ENCODE results near the gene PWP2.

Gene PWP2

GRCh38 chr21:44071359-44072104 lies 35.7 kb upstream of the PWP2 start:
- H2AFZ ChIP-seq (ENCODE audit: low read depth, low read length), result no peak overlapping the region
- no peak overlapping the region for H3K4me2 ChIP-seq (ENCODE audit: low read length, poor library complexity, severe bottlenecking)
- no peak overlapping the region for H4K91ac ChIP-seq (ENCODE audit: low read length)
- no peak overlapping the region for H2BK5ac ChIP-seq (ENCODE audit: low read depth, low read length, poor library complexity, severe bottlenecking)
- no peak overlapping the region for H4K8ac ChIP-seq (ENCODE audit: low read length)
- H3K4me3 ChIP-seq (ENCODE audit: insufficient read depth in 1 of 2, low read depth in 1 of 2, low read length in 2 of 2), result no peak overlapping the region
- H3K4ac ChIP-seq (ENCODE audit: low read depth in 1 of 2, low read length in 2 of 2), result no peak overlapping the region
- H3K23ac ChIP-seq (ENCODE audit: low read length in 2 of 2), result no peak overlapping the region
- DNase-seq, result no peak
- H3K9me3 ChIP-seq (ENCODE audit: control insufficient read depth, low read length), result no peaks in the 10 kb centered on the region
- H3K4me1 ChIP-seq (ENCODE audit: control insufficient read depth, insufficient read depth, low read depth, low read length), result peaks cover 3% of the 10 kb centered on the region
- H2BK15ac ChIP-seq (ENCODE audit: low read depth, poor library complexity, severe bottlenecking), result no peak overlapping the region
- H3K27ac ChIP-seq (ENCODE audit: low read length, poor library complexity, severe bottlenecking), result no peak overlapping the region
- peaks cover 46 to 62% of the 10 kb centered on the region in 2 experiments for H3K36me3 ChIP-seq (ENCODE audit: control insufficient read depth in 1 of 2, insufficient read depth in 2 of 2, low read depth in 1 of 2, low read length in 2 of 2)
- 89% methylated on average over 12 of the region's 15 CpGs for WGBS
- no peak overlapping the region for H3K14ac ChIP-seq (ENCODE audit: low read length in 2 of 2)
- peaks cover 49% of the 10 kb centered on the region for H3K79me1 ChIP-seq (replicated peaks; ENCODE audit: low read length, poor library complexity, severe bottlenecking)
- no peak overlapping the region for H2BK120ac ChIP-seq (ENCODE audit: low read depth, low read length)
- no peak overlapping the region for H3K18ac ChIP-seq (ENCODE audit: low read depth in 1 of 2, low read length in 2 of 2)
- H3K27me3 ChIP-seq (ENCODE audit: control insufficient read depth in 1 of 2, insufficient read depth in 1 of 2, low read length in 2 of 2), result no peaks in the 10 kb centered on the region
- H2AK5ac ChIP-seq (ENCODE audit: low read length, severe bottlenecking), result no peak overlapping the region
- no peak overlapping the region for H2BK12ac ChIP-seq (ENCODE audit: low read length in 2 of 2)
- H3K9ac ChIP-seq (ENCODE audit: low read length), result no peak overlapping the region

- H3K18ac ChIP-seq (ENCODE audit: low read depth in 1 of 2, low read length in 2 of 2), result no peak overlapping the region
- H3K27me3 ChIP-seq (ENCODE audit: control insufficient read depth in 1 of 2, insufficient read depth in 1 of 2, low read length in 2 of 2), result no peaks in the 10 kb centered on the region
- H3K9ac ChIP-seq (ENCODE audit: low read length), result no peak overlapping the region
- no peaks in the 10 kb centered on the region for H3K9me3 ChIP-seq (ENCODE audit: control insufficient read depth, low read length)
- no peak overlapping the region for H3K27ac ChIP-seq (ENCODE audit: low read length, poor library complexity, severe bottlenecking)
- H3K4me1 ChIP-seq (ENCODE audit: control insufficient read depth, insufficient read depth, low read depth, low read length), result peaks cover 2% of the 10 kb centered on the region
- no peak overlapping the region for H2BK5ac ChIP-seq (ENCODE audit: low read depth, low read length, poor library complexity, severe bottlenecking)
- WGBS, result 98% methylated on average over 15 of the region's 15 CpGs
- H3K23ac ChIP-seq (ENCODE audit: low read length in 2 of 2), result no peak overlapping the region
- no peak overlapping the region for H2BK120ac ChIP-seq (ENCODE audit: low read depth, low read length)
- H3K14ac ChIP-seq (ENCODE audit: low read length in 2 of 2), result no peak overlapping the region
- DNase-seq, result no peak
- H2BK12ac ChIP-seq (ENCODE audit: low read length in 2 of 2), result no peak overlapping the region
- peaks cover 48% of the 10 kb centered on the region for H3K79me1 ChIP-seq (replicated peaks; ENCODE audit: low read length, poor library complexity, severe bottlenecking)
- H4K8ac ChIP-seq (ENCODE audit: low read length), result no peak overlapping the region
- H2BK15ac ChIP-seq (ENCODE audit: low read depth, poor library complexity, severe bottlenecking), result no peak overlapping the region
- no peak overlapping the region for H3K4ac ChIP-seq (ENCODE audit: low read depth in 1 of 2, low read length in 2 of 2)
- H3K4me2 ChIP-seq (ENCODE audit: low read length, poor library complexity, severe bottlenecking), result no peak overlapping the region
- no peak overlapping the region for H4K91ac ChIP-seq (ENCODE audit: low read length)
- no peak overlapping the region for H2AK5ac ChIP-seq (ENCODE audit: low read length, severe bottlenecking)
- no peak overlapping the region for H2AFZ ChIP-seq (ENCODE audit: low read depth, low read length)
- no peak overlapping the region for H3K4me3 ChIP-seq (ENCODE audit: insufficient read depth in 1 of 2, low read depth in 1 of 2, low read length in 2 of 2)
- H3K36me3 ChIP-seq (ENCODE audit: control insufficient read depth in 1 of 2, insufficient read depth in 2 of 2, low read depth in 1 of 2, low read length in 2 of 2), result peaks cover 43 to 65% of the 10 kb centered on the region in 2 experiments
Observed at GRCh38 chr21:44072111-44072510, 35.1 kb upstream of the PWP2 start.

- Histone ChIP-seq H4K8ac (ENCODE audit: low read length) (no peak overlapping the region), H3K4me3 (ENCODE audit: insufficient read depth in 1 of 2, low read depth in 1 of 2, low read length in 2 of 2) (no peak overlapping the region), H3K14ac (ENCODE audit: low read length in 2 of 2) (no peak overlapping the region), H4K91ac (ENCODE audit: low read length) (no peak overlapping the region), H3K9me3 (ENCODE audit: control insufficient read depth, low read length) (no peaks in the 10 kb centered on the region), H3K79me1 (replicated peaks; ENCODE audit: low read length, poor library complexity, severe bottlenecking) (peaks cover 44% of the 10 kb centered on the region), H3K27ac (ENCODE audit: low read length, poor library complexity, severe bottlenecking) (no peak overlapping the region), H2BK5ac (ENCODE audit: low read depth, low read length, poor library complexity, severe bottlenecking) (no peak overlapping the region), H2BK15ac (ENCODE audit: low read depth, poor library complexity, severe bottlenecking) (no peak overlapping the region), H2BK12ac (ENCODE audit: low read length in 2 of 2) (no peak overlapping the region), H3K18ac (ENCODE audit: low read depth in 1 of 2, low read length in 2 of 2) (no peak overlapping the region), H2BK120ac (ENCODE audit: low read depth, low read length) (no peak overlapping the region), H3K9ac (ENCODE audit: low read length) (no peak overlapping the region), H3K4ac (ENCODE audit: low read depth in 1 of 2, low read length in 2 of 2) (no peak overlapping the region), H2AFZ (ENCODE audit: low read depth, low read length) (no peak overlapping the region), H3K4me1 (ENCODE audit: control insufficient read depth, insufficient read depth, low read depth, low read length) (peaks cover 1% of the 10 kb centered on the region), H3K27me3 (ENCODE audit: control insufficient read depth in 1 of 2, insufficient read depth in 1 of 2, low read length in 2 of 2) (no peaks in the 10 kb centered on the region), H3K4me2 (ENCODE audit: low read length, poor library complexity, severe bottlenecking) (no peak overlapping the region), H2AK5ac (ENCODE audit: low read length, severe bottlenecking) (no peak overlapping the region), H3K36me3 (ENCODE audit: control insufficient read depth in 1 of 2, insufficient read depth in 2 of 2, low read depth in 1 of 2, low read length in 2 of 2) (peaks cover 50 to 81% of the 10 kb centered on the region in 2 experiments), H3K23ac (ENCODE audit: low read length in 2 of 2) (no peak overlapping the region)
- 97% methylated on average over 11 of the region's 11 CpGs for WGBS
- no peak for DNase-seq
Observed at GRCh38 chr21:44074315-44074958, 32.8 kb upstream of the PWP2 start.

- no peak overlapping the region for H3K18ac ChIP-seq (ENCODE audit: low read depth in 1 of 2, low read length in 2 of 2)
- H2BK12ac ChIP-seq (ENCODE audit: low read length in 2 of 2), result no peak overlapping the region
- H3K9ac ChIP-seq (ENCODE audit: low read length), result no peak overlapping the region
- H3K9me3 ChIP-seq (ENCODE audit: control insufficient read depth, low read length), result no peaks in the 10 kb centered on the region
- no peak overlapping the region for H2BK15ac ChIP-seq (ENCODE audit: low read depth, poor library complexity, severe bottlenecking)
- H3K27ac ChIP-seq (ENCODE audit: low read length, poor library complexity, severe bottlenecking), result no peak overlapping the region
- H3K36me3 ChIP-seq (ENCODE audit: control insufficient read depth in 1 of 2, insufficient read depth in 2 of 2, low read depth in 1 of 2, low read length in 2 of 2), result peaks cover 54 to 82% of the 10 kb centered on the region in 2 experiments
- 99% methylated on average over 4 of the region's 5 CpGs for WGBS
- no peak overlapping the region for H3K23ac ChIP-seq (ENCODE audit: low read length in 2 of 2)
- H2BK5ac ChIP-seq (ENCODE audit: low read depth, low read length, poor library complexity, severe bottlenecking), result no peak overlapping the region
- no peak overlapping the region for H3K14ac ChIP-seq (ENCODE audit: low read length in 2 of 2)
- H3K79me1 ChIP-seq (replicated peaks; ENCODE audit: low read length, poor library complexity, severe bottlenecking), result peaks cover 42% of the 10 kb centered on the region
- H3K4me3 ChIP-seq (ENCODE audit: insufficient read depth in 1 of 2, low read depth in 1 of 2, low read length in 2 of 2), result no peak overlapping the region
- H2BK120ac ChIP-seq (ENCODE audit: low read depth, low read length), result no peak overlapping the region
- no peak overlapping the region for H2AFZ ChIP-seq (ENCODE audit: low read depth, low read length)
- H3K4me2 ChIP-seq (ENCODE audit: low read length, poor library complexity, severe bottlenecking), result no peak overlapping the region
- H3K4ac ChIP-seq (ENCODE audit: low read depth in 1 of 2, low read length in 2 of 2), result no peak overlapping the region
- peaks cover 1% of the 10 kb centered on the region for H3K4me1 ChIP-seq (ENCODE audit: control insufficient read depth, insufficient read depth, low read depth, low read length)
- no peak overlapping the region for H2AK5ac ChIP-seq (ENCODE audit: low read length, severe bottlenecking)
- no peaks in the 10 kb centered on the region for H3K27me3 ChIP-seq (ENCODE audit: control insufficient read depth in 1 of 2, insufficient read depth in 1 of 2, low read length in 2 of 2)
- DNase-seq, result no peak
- no peak overlapping the region for H4K8ac ChIP-seq (ENCODE audit: low read length)
- no peak overlapping the region for H4K91ac ChIP-seq (ENCODE audit: low read length)
Observed at GRCh38 chr21:44076316-44076715, 30.9 kb upstream of the PWP2 start.
